D721Med (cell line): ENCODE data around the gene CALN1.

Experiments
- DNase-seq: peaks from one replicate; pipeline ENCODE4 v3.0.0; 2011; ENCODE audit warnings: low spot score; ENCODE audit not compliant: insufficient read length
- FAIRE-seq: peaks from 2 replicates; lab custom pipeline; 2011; peaks lifted over from hg19 to GRCh38; lab: Jason Lieb, UNC
- TF ChIP-seq, protein P1 (sequence below): IDR thresholded peaks from 2 replicates; pipeline ENCODE4 v1.5.1; 2012; ENCODE audit warnings: mild to moderate bottlenecking, control low read depth; ENCODE audit not compliant: insufficient read depth; ENCODE audit errors: missing control alignments

Gene CALN1

DNA sequence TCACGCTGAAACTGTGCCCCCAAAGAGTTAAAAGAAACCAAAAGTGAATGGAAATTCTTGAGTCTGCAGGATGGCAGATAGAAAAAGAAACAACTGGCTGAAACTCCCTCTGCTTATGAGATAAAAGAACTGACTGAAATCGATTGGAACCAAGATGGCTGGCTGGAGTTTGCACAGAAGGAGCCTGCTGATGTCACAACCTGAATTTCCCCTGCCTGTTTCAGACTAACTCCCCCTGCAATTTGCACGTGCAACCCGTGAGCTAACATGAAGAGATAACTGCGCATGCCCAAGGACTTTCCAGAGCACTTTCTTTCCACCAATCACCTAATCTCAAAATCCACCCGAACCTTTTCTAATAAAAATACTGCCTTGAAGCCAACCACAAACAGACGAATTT lies 435.5 kb downstream of the CALN1 start:
- DNase-seq = no peak
- TF ChIP-seq, protein P1, sequence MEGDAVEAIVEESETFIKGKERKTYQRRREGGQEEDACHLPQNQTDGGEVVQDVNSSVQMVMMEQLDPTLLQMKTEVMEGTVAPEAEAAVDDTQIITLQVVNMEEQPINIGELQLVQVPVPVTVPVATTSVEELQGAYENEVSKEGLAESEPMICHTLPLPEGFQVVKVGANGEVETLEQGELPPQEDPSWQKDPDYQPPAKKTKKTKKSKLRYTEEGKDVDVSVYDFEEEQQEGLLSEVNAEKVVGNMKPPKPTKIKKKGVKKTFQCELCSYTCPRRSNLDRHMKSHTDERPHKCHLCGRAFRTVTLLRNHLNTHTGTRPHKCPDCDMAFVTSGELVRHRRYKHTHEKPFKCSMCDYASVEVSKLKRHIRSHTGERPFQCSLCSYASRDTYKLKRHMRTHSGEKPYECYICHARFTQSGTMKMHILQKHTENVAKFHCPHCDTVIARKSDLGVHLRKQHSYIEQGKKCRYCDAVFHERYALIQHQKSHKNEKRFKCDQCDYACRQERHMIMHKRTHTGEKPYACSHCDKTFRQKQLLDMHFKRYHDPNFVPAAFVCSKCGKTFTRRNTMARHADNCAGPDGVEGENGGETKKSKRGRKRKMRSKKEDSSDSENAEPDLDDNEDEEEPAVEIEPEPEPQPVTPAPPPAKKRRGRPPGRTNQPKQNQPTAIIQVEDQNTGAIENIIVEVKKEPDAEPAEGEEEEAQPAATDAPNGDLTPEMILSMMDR = no peak
- FAIRE-seq = no peak

DNA sequence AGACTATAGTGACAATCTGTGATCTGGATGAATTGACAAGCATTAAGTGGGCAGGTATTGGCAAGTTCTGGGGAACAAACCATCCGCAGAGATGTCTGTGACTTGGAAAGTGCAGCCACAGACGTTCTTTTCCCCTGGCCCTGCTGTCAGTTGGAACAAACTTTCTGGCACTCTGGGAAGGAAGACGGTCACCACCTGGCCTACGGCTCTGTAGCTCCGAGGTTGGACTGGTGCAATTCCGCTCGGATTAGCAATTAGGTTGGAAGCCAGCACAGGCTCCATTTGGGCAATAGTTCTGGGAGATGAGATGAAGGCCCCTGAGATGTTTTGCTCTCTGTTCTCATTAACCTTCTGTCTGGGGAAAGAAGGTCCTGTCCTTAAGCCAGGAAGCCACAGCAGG lies 437.5 kb downstream of the CALN1 start:
- DNase-seq = no peak
- TF ChIP-seq, protein P1 = no peak
- FAIRE-seq = no peak

DNA sequence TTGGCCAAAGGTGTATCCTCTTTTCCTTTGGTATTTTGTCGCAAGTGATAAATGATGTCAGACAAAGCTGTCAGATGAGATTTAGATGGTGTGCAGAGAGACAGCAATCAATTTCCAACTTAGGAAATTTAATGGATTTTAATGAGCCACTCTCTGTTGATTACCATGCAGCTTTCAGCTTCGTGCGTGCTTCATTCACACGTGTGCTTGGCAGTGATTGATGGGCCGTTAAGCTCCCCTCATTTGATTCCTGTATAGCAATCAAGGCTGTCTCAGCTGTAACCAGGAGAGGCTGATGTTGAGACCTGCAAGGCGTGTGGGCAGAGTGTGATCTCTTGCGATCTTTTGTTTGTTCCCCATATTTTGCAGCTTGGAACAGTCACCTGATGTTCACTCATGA lies 439.6 kb downstream of the CALN1 start:
- DNase-seq (no peak), FAIRE-seq (no peak)
- TF ChIP-seq, protein P1 = no peak

DNA sequence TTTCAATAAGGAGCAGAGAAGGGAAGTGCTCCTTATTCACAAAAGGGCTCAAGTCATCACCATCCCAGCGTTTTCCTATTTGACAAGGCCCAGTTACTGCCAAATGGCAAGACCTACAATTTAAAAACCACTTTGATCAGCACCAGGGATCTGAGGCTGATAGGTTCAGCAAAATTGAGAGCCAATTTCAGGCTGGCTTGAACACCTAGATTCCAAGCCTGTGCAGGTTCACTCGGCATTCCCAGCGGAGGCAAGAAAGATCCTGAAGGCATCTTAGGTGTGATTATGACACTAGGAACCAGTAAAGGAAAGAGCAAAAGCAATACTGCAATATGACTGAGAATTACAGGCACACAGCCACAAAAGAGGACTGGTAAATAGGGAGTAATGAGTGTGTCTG lies 441.4 kb downstream of the CALN1 start:
- FAIRE-seq = no peak
- no peak for DNase-seq
- TF ChIP-seq, protein P1 = no peak

DNA sequence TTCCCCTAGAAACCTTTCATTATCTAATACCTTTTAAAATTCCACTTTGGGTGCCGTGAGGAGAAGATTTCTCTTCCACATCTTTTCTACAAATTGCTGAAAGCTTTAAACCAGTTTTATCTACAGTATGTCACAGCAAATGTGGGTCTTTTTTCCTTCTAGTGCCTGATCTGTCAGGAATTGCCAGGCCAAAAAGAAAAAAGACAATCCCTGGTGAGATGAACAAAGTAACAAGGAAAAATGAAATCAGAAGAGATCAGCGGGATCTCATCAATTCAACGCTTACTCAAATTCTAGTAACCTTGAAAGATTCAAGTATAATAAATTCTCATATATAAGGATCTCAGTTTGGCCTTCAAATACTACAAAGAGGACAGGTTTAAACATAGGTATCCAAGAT lies 449.5 kb downstream of the CALN1 start:
- TF ChIP-seq, protein P1 = no peak
- FAIRE-seq = no peak
- DNase-seq = no peak

DNA sequence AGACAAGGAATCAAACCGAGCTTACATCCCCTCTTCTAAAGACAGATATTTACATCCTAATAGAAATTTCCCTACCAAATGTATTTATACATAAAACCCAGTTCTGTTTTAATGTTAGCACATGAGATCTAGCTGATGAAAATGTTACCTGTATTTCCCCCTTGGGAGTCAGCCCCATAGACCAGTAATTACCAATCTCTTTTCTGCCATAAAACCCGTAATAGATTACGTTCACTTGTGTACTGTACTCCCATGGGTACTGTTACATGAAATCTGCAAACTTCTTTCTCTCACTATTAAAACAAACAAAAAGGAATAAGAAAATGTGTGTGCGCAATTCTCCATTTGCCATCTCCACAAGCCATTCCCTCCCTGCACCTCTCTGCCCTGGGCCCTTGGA lies 450.9 kb downstream of the CALN1 start:
- TF ChIP-seq, protein P1 = no peak
- FAIRE-seq (no peak), DNase-seq (no peak)

DNA sequence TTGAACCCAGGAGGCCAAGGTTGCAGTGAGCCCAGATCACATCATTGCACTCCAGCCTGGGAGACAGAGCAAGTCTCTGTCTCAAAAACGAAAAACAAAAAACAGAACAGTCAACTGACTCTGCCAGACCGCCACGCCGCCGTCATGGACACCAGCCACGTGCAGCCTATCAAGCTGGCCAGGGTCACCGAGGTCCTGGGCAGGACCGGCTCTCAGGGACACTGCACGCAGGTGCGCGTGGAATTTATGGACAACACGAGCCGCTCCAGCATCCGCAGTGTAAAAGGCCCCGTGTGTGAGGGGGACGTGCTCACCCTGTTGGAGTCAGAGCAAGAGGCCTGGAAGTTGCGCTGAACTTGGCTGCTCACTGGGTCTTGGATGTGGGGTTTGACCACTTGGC lies 470.0 kb downstream of the CALN1 start:
- no peak for FAIRE-seq
- TF ChIP-seq, protein P1 = no peak
- no peak for DNase-seq
